ENCODE measurements around the gene THSD7B.

THSD7B gene

DNA sequence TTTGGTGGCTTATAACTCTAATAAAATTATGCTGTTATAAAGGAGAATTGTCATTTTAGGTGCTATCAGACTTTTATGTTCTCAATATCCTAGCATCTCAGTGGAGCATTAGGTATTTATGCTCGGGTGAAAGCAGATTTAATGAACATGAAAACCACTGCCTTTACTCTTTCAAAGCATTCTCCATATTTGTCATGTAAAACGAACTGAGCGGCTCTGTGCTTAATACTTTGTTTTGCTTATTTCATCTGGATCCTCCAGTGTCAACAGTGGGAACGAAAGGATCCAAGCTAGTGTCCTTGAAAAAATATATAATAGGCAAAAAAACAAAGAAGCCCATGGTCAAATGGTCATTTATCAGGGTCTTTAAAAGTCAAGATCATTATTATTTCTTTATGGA, 53.5 kb downstream of the THSD7B start:
- DNase-seq (ENCODE audit: low read depth in 1 of 2, low spot score in 1 of 2) = no peak

DNA sequence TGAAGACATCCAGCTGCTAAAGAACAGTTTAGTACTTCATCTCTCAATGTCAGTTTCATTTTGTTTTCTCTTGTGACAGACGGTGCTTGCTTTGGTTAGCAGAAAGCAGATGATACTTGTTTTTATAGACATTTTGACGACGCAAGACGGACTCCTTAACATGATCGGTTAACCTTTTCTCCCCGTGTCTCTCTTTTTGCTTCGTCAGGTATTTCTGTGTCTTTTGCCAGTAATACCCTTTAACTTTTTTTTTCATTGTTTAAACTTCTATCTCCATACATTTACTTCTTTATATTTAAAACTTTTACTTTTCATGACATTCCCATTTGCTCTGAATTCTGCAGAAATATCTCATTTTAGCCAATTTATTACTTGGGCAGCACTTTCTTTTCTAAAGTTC, 57.9 kb downstream of the THSD7B start:
- no peak for DNase-seq (ENCODE audit: low read depth in 1 of 2, low spot score in 1 of 2)

- no peak for DNase-seq (ENCODE audit: low read depth in 1 of 2, low spot score in 1 of 2)
Observed at GRCh38 chr2:136828162-136828561, 62.8 kb downstream of the THSD7B start.

DNA sequence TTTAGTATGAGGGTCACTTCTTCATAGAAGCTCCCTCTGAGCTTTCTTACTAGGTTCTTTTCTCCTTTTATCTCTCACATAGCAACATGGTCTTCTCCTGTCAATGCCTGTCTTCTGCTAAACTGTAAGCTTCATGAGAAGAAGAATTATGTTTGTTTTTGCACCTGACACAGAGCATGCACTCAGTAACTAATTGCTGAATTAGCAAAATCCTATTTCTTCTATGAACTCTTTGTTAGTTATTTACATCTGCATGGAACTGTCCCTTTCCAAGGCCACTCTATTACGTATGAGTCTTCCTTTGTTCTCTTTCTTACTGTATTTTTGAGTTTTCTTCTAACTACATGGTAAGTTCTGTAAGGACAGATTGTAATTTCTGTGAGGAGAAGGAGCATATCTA, 63.4 kb downstream of the THSD7B start:
- DNase-seq (ENCODE audit: low read depth in 1 of 2, low spot score in 1 of 2) = no peak

DNA sequence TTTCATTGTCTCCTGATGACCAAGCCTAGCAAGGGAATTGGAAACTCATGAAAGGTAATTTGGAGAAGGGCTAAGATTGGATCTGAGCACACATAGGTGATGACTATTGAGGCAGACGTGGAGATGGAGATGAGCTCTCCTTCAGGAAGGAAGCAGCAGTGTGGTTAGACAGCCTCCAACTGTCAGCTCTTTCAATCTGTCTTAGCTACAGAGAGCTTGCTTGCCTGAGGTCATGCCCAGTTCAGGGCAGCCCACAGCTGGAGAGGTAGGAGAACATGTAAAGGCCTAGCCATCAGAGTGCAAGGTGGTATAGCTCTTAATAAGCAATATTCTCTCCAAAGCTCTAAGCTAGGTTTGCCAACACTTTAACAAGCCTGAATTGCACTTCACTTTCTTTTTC, 79.2 kb downstream of the THSD7B start:
- no peak for DNase-seq (ENCODE audit: low read depth in 1 of 2, low spot score in 1 of 2)

DNA sequence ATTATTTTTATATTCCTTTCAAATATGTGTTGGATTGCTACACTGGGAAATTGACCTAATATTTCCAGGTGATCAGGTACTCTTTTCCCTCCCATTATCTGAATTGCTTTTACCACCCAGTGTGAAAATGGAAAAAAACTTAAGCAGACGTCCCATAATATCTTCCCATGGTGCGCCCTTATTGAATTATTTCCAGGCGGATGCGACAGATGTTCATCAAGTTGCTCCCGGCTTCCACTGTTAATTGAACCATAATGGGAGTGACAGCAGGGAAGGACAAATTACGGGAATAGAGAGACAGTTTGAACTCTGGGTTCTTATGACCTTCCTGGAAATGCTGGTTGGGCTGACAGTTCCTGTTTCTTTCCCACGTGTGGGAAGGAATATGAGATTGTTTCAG, 93.3 kb downstream of the THSD7B start:
- DNase-seq (ENCODE audit: low read depth in 1 of 2, low spot score in 1 of 2) = no peak

GRCh38 chr2:136860443-136860958, 95.2 kb downstream of the THSD7B start:
- no peak for DNase-seq (ENCODE audit: low read depth in 1 of 2, low spot score in 1 of 2)

DNA sequence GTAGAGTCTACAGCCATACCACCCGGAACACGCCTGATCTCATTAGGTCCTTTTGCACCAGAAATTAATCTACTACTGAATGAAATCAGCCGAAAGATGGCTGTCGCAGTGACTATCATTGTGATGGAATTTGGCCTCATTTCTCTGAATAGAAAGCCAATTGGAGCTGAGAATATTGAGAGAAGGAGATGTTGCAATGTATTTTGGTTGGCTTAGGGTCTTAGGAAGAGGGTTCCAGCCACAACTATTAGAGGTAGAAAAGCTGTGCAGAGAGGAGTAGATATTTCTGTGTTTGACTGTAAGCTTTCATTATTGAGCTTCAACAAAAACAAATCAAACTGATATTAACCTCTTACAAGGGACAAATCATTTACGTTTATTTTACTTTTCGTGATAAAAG, 98.1 kb downstream of the THSD7B start:
- no peak for DNase-seq (ENCODE audit: low read depth in 1 of 2, low spot score in 1 of 2)

- DNase-seq (ENCODE audit: low read depth in 1 of 2, low spot score in 1 of 2) = no peak
Observed at GRCh38 chr2:136863874-136864273, 98.5 kb downstream of the THSD7B start.

GRCh38 chr2:136871424-136871823, 106.1 kb downstream of the THSD7B start:
- DNase-seq (ENCODE audit: low read depth in 1 of 2, low spot score in 1 of 2) = no peak

DNA sequence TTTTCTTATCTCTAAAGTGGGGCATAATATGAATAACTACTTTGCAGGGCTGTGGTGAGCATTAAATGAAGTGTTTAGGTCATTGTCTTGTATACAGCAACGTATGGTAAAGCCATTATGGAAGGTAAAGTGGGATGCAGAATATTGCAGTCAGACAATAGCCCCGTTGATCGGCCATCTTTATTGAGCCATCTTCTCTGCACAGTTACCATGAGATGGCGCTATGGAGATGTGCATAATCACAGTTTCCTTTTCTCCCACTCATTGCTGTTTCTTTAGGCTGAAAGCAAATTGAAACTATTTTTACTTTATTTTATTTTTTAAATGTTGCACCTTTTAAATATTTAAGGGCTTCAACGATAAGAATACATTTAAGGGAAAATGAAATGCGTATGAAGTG, 108.9 kb downstream of the THSD7B start:
- DNase-seq (ENCODE audit: low read depth in 1 of 2, low spot score in 1 of 2) = no peak

- no peak for DNase-seq (ENCODE audit: low read depth in 1 of 2, low spot score in 1 of 2)
Observed at GRCh38 chr2:136891100-136891499, 125.8 kb downstream of the THSD7B start.

- DNase-seq (ENCODE audit: low read depth in 1 of 2, low spot score in 1 of 2) = no peak
Observed at GRCh38 chr2:136894007-136894634, 128.8 kb downstream of the THSD7B start.

DNA sequence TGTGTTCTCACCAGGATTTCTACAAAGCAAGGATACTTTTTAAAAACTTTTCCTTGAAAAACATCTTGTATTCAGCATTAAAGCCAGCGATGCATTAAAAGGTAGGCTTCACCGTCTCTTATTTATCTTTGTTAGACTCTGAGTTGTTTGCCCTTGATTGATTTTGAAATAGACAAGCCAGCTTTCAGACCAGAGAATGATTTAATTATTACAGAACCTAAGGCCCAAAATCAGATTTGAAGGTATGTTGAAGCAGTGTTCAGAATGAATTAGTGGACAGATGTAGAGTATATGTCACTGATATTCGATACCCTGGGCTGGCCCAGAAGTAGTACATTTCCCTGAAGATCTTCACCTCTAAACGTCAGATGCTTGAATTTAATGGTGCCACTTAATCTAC, 136.4 kb downstream of the THSD7B start:
- DNase-seq (ENCODE audit: low read depth in 1 of 2, low spot score in 1 of 2) = no peak

DNA sequence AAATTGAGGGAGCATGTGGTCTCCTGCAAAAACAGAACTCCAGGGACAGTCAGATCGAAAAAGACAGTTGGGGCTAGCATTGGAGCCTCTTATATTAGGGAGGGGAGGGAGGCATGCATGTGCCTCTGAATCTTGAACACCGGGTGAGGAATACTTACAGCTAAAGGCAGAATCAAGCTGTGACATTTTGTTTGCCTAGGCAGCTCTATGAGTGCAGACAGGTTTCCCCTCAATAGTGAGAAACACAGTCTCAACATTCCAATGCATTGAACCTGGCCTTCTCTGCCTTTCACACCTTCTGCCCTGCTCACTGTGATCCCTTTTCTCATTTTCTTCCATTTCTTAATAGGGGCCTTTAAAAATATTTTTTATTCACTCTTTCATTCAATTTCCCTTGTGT, 140.4 kb downstream of the THSD7B start:
- no peak for DNase-seq (ENCODE audit: low read depth in 1 of 2, low spot score in 1 of 2)

DNA sequence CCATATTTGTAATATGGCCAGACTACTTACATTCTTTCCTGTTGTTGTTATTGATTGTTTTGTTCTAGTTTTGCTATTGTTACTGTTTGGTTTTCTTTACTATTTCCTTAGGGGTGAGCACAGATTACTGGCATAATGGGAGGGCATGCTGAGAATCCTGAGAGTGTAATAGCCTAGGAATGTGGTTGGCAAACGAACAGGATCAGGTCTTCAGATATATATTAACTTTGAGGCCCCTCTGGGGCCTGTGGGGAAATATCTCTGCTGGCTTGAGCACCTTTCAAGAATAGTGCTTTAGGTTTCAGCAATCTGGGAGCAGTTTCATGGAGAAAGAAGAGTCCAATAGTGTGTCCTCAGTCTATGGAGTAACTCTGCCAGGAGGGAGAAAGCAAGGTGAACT, 144.4 kb downstream of the THSD7B start:
- DNase-seq (ENCODE audit: low read depth in 1 of 2, low spot score in 1 of 2) = no peak

DNA sequence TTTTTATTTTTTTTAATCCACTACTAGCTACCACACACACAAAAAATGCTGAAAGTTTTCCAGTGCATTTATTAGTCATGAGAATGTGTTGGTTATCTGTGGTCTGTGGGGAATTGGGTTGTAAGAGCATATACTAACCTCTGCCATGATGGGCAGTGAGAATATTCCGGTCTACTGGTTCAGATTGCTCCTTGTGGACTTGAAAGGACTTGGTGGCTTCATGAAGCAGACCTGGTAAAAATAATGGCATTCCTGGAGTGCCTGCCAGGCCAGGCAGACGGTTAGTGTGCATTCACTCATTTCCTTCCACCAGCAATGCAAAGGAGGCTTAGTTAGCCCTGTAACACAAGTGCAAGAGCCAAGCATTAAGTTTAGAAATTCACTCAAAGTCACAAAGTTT, 150.8 kb downstream of the THSD7B start:
- no peak for DNase-seq (ENCODE audit: low read depth in 1 of 2, low spot score in 1 of 2)

DNA sequence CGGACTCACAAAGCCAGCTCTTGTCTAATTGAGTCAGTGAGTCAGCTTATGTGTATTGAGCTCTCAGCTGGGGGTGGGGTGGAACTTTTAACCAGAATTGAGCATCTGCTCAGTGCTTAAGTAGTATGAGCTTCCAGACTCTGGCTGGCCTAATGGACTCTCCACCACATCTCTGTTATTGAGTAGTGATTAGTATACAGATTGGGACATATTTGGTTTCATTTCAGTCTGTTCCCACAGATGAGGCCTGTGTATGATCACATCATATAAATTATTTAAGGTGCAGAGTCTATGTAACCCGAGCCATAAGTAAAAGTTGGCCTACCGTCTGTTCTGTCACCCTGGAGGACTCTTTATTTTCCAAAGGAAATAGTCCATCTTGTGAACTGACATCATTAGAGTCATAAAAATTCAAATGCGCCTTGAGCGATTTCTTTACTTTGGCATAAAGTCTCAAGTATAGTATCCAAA, 152.1 kb downstream of the THSD7B start:
- DNase-seq (ENCODE audit: low read depth in 1 of 2, low spot score in 1 of 2) = no peak

GRCh38 chr2:136919682-136920081, 154.3 kb downstream of the THSD7B start:
- no peak for DNase-seq (ENCODE audit: low read depth in 1 of 2, low spot score in 1 of 2)

GRCh38 chr2:136920652-136921333, 155.4 kb downstream of the THSD7B start:
- DNase-seq (ENCODE audit: low read depth in 1 of 2, low spot score in 1 of 2) = no peak

DNA sequence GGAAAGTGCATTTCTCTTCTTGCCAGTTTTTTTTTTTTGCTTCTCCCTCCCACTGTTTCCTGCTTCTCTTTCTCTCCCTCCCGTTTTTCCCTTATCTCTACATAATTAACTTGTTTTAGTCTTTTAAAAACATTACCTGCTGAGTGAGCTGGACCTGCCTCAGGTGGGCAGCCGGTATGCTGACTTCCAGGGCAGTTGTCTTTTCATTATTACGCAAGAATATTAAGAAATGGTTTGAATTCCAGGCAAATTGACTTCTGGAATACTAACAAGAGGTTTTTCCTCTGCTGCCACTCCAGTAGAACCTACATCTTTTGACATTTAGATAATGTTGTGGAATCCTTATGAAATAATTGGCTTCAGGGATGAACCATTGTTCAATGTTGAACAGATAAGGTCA, 161.8 kb downstream of the THSD7B start:
- no peak for DNase-seq (ENCODE audit: low read depth in 1 of 2, low spot score in 1 of 2)

DNA sequence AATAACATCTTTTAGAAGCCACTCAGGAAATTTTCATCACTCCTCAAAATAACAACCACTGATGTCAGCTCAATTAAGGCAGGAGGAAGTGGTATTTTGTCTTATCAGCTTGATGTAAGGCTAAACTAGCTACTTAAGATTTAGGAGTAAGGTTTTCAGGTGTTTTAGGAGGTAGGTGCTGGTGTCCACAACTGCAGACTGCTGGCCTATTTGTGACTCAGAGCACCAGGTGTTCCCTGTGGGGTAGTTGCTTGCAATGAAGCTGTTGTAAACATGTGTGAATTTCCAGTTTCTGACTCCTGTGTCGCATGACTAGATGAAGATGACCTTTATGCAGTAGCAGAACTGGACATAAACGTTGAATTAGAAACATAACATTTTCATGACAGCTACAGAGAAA, 164.2 kb downstream of the THSD7B start:
- no peak for DNase-seq (ENCODE audit: low read depth in 1 of 2, low spot score in 1 of 2)

GRCh38 chr2:136932700-136933099, 167.4 kb downstream of the THSD7B start:
- no peak for DNase-seq (ENCODE audit: low read depth in 1 of 2, low spot score in 1 of 2)
